ENCODE measurements around the gene RRP1B.

GRCh38 chr21:43733529-43734071 lies 74.2 kb downstream of the RRP1B start:
- TF ChIP-seq YY1 (IDR thresholded peaks at IDR 0.05; ENCODE audit: insufficient read depth, insufficient read length) (no peak), SUZ12 (IDR thresholded peaks at IDR 0.05; ENCODE audit: extremely low read depth, insufficient read depth, insufficient read length) (no peak)
